ENCODE measurements around the gene PARD6G.

Gene PARD6G

GRCh38 chr18:80253871-80254492 lies 6.7 kb upstream of the PARD6G start:
- no peak for TF ChIP-seq CTCF (IDR thresholded peaks at IDR 0.05; ENCODE audit: low read depth, low read length)
- DNase-seq (ENCODE audit: extremely low read depth, low read depth): no peak

- no peak for DNase-seq (ENCODE audit: extremely low read depth, low read depth)
- no peak for TF ChIP-seq CTCF (IDR thresholded peaks at IDR 0.05; ENCODE audit: low read depth, low read length)
These were observed 5.9 kb upstream of the PARD6G start for GRCh38 chr18:80253236-80253635.

- no peak for DNase-seq (ENCODE audit: extremely low read depth, low read depth)
- TF ChIP-seq CTCF (IDR thresholded peaks at IDR 0.05; ENCODE audit: low read depth, low read length): no peak
These were observed 4.8 kb upstream of the PARD6G start for GRCh38 chr18:80252136-80252535.

- DNase-seq (ENCODE audit: extremely low read depth, low read depth): no peak
- no peak for TF ChIP-seq CTCF (IDR thresholded peaks at IDR 0.05; ENCODE audit: low read depth, low read length)
These were observed 4.4 kb upstream of the PARD6G start for GRCh38 chr18:80251700-80252099.

GRCh38 chr18:80250740-80251364 lies 3.5 kb upstream of the PARD6G start:
- no peak for DNase-seq (ENCODE audit: extremely low read depth, low read depth)
- TF ChIP-seq CTCF (IDR thresholded peaks at IDR 0.05; ENCODE audit: low read depth, low read length): no peak

GRCh38 chr18:80249217-80250093 lies 2.1 kb upstream of the PARD6G start:
- no peak for DNase-seq (ENCODE audit: extremely low read depth, low read depth)
- no peak for TF ChIP-seq CTCF (IDR thresholded peaks at IDR 0.05; ENCODE audit: low read depth, low read length)
